ENCODE measurements around the gene KLHL42.

The KLHL42 gene

GRCh38 chr12:27794818-27795584, 15.0 kb downstream of the KLHL42 start:
- no peak for DNase-seq
- H3K27ac ChIP-seq (ENCODE audit: insufficient read depth in 1 of 2, low read depth in 1 of 2, low read length in 2 of 2, poor library complexity in 1 of 2, severe bottlenecking in 2 of 2), result no peak overlapping the region
- no peak overlapping the region for H3K4me3 ChIP-seq (ENCODE audit: control insufficient read depth in 1 of 7, extremely low read depth in 1 of 7, insufficient read depth in 4 of 7, low read depth in 2 of 7, low read length in 6 of 7)
- peaks cover 15 to 80% (median 58%) of the 10 kb centered on the region in 4 experiments for H3K36me3 ChIP-seq (ENCODE audit: control insufficient read depth in 4 of 4, insufficient read depth in 4 of 4, low read length in 3 of 4)
- ChIA-PET CTCF (interaction anchor here (0.7 kb wide), 1 partner anchor 631 kb away, joined by 3 read pairs; no protein-coding TSS in a partner anchor), POLR2A (no interaction called here)
- 100% methylated on average over 2 of the region's 6 CpGs for WGBS (ENCODE audit: insufficient coverage)
- H3K9me3 ChIP-seq (ENCODE audit: control extremely low read depth in 1 of 5, control insufficient read depth in 4 of 5, insufficient read depth in 2 of 5, low read depth in 1 of 5, low read length in 4 of 5), result no peaks in the 10 kb centered on the region
- no peaks in the 10 kb centered on the region for H3K27me3 ChIP-seq (replicated peaks in 2 of 5; ENCODE audit: control insufficient read depth in 4 of 5, insufficient read depth in 5 of 5, low read length in 4 of 5)
- H3K4me1 ChIP-seq (ENCODE audit: control extremely low read depth in 1 of 4, control insufficient read depth in 4 of 4, insufficient read depth in 4 of 4, low read length in 3 of 4), result no peaks in the 10 kb centered on the region

DNA sequence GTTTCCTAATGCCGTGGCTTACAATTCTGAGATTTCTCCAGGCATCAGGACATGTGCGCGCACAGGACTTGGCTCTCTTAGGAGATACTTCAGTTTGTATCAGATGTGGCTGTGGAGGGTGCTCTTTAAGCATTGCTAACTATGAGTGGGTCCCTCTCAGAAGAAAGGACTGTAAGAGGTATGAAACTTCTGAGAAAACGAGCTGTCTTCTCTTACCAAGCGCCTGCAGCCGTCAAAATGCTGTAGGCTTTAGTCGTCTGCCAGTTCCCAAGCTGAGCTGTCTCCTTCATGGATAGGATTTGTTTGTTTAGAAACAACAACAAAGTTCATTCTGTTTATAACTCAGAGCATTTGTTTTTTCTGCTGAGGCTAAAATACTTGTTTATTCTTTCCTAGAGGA, 16.1 kb downstream of the KLHL42 start:
- WGBS (ENCODE audit: insufficient coverage), result 97% methylated on average over 4 of the region's 7 CpGs
- no peak overlapping the region for H3K27ac ChIP-seq (ENCODE audit: insufficient read depth in 1 of 2, low read depth in 1 of 2, low read length in 2 of 2, poor library complexity in 1 of 2, severe bottlenecking in 2 of 2)
- H3K36me3 ChIP-seq (ENCODE audit: control insufficient read depth in 4 of 4, insufficient read depth in 4 of 4, low read length in 3 of 4), result peaks cover 15 to 79% (median 58%) of the 10 kb centered on the region in 4 experiments
- H3K27me3 ChIP-seq (replicated peaks in 2 of 5; ENCODE audit: control insufficient read depth in 4 of 5, insufficient read depth in 5 of 5, low read length in 4 of 5), result no peaks in the 10 kb centered on the region
- POLR2A ChIA-PET, result no interaction called here
- CTCF ChIA-PET, result interaction anchor here (0.7 kb wide), 1 partner anchor 630 kb away, joined by 3 read pairs; no protein-coding TSS in a partner anchor
- no peak overlapping the region for H3K4me3 ChIP-seq (ENCODE audit: control insufficient read depth in 1 of 7, extremely low read depth in 1 of 7, insufficient read depth in 4 of 7, low read depth in 2 of 7, low read length in 6 of 7)
- no peaks in the 10 kb centered on the region for H3K9me3 ChIP-seq (ENCODE audit: control extremely low read depth in 1 of 5, control insufficient read depth in 4 of 5, insufficient read depth in 2 of 5, low read depth in 1 of 5, low read length in 4 of 5)
- no peak for DNase-seq
- H3K4me1 ChIP-seq (ENCODE audit: control extremely low read depth in 1 of 4, control insufficient read depth in 4 of 4, insufficient read depth in 4 of 4, low read length in 3 of 4), result no peaks in the 10 kb centered on the region

DNA sequence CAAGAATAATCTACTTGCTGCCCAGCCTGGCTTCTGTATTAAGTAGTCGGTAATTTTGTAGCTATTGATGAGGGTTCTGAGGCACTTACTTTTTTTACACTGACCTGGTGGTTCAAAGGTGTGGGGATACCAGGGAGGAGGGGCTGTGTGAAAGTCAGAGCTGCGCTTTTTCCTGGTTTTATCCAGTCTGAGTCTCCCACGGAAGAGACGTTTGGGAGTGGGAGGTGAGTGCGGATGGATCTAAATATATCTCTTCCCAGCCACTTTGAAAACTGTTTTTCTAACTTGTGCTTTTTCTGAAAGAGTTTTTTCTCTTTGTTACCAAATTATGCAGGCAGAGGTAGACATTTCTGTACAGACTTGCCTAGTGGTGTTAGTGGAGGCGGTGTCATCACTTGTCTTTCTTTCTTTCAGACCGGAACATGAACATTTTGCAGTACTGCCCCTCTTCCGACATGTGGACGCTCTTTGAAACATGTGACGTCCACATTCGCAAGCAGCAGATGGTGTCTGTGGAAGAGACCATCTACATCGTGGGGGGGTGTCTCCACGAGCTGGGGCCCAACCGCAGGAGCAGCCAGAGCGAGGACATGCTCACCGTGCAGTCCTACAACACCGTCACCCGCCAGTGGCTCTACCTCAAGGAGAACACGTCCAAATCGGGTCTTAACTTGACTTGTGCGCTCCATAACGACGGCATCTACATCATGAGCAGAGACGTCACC, 17.4 kb downstream of the KLHL42 start:
- ChIA-PET CTCF (no interaction called here), POLR2A (interaction anchor here (0.7 kb wide), 1 partner anchor 65 kb away, joined by 3 read pairs; no protein-coding TSS in a partner anchor)
- no peaks in the 10 kb centered on the region for H3K4me1 ChIP-seq (ENCODE audit: control extremely low read depth in 1 of 4, control insufficient read depth in 4 of 4, insufficient read depth in 4 of 4, low read length in 3 of 4)
- peaks cover 15 to 72% (median 47%) of the 10 kb centered on the region in 4 experiments for H3K36me3 ChIP-seq (ENCODE audit: control insufficient read depth in 4 of 4, insufficient read depth in 4 of 4, low read length in 3 of 4)
- no peaks in the 10 kb centered on the region for H3K9me3 ChIP-seq (ENCODE audit: control extremely low read depth in 1 of 5, control insufficient read depth in 4 of 5, insufficient read depth in 2 of 5, low read depth in 1 of 5, low read length in 4 of 5)
- no peaks in the 10 kb centered on the region for H3K27me3 ChIP-seq (replicated peaks in 2 of 5; ENCODE audit: control insufficient read depth in 4 of 5, insufficient read depth in 5 of 5, low read length in 4 of 5)
- DNase-seq, result no peak
- no peak overlapping the region for H3K4me3 ChIP-seq (ENCODE audit: control insufficient read depth in 1 of 7, extremely low read depth in 1 of 7, insufficient read depth in 4 of 7, low read depth in 2 of 7, low read length in 6 of 7)
- WGBS (ENCODE audit: insufficient coverage), result 95% methylated on average over 24 of the region's 24 CpGs
- H3K27ac ChIP-seq (ENCODE audit: insufficient read depth in 1 of 2, low read depth in 1 of 2, low read length in 2 of 2, poor library complexity in 1 of 2, severe bottlenecking in 2 of 2), result no peak overlapping the region

DNA sequence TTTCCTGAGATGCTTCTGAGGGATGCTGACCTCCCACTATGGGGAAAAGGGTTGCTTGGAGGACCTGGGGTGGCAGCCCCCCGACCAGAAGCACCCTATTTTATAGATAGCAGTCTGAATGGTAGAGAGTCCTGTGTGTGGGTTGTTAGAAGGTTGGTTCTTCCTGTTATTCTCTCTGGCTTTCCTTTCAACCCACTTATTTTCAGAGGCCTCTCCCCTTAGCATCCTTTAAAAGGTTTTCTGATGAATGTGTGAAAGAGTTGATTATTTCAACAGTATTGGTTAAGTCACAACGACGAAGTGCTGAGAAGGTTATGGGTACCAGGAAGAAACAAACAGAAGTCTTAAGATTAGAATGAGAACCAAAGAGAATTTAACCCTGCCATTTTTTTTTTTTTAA, 20.8 kb downstream of the KLHL42 start:
- CTCF ChIA-PET, result interaction anchor here (1.2 kb wide), 1 partner anchor 20 kb away, joined by 4 read pairs; no protein-coding TSS in a partner anchor
- Histone ChIP-seq H3K27ac (ENCODE audit: insufficient read depth in 1 of 2, low read depth in 1 of 2, low read length in 2 of 2, poor library complexity in 1 of 2, severe bottlenecking in 2 of 2) (no peak overlapping the region), H3K9me3 (ENCODE audit: control extremely low read depth in 1 of 5, control insufficient read depth in 4 of 5, insufficient read depth in 2 of 5, low read depth in 1 of 5, low read length in 4 of 5) (no peaks in the 10 kb centered on the region), H3K4me3 (ENCODE audit: control insufficient read depth in 1 of 7, extremely low read depth in 1 of 7, insufficient read depth in 4 of 7, low read depth in 2 of 7, low read length in 6 of 7) (no peak overlapping the region), H3K27me3 (replicated peaks in 2 of 5; ENCODE audit: control insufficient read depth in 4 of 5, insufficient read depth in 5 of 5, low read length in 4 of 5) (no peaks in the 10 kb centered on the region), H3K36me3 (ENCODE audit: control insufficient read depth in 4 of 4, insufficient read depth in 4 of 4, low read length in 3 of 4) (peaks cover 10 to 43% (median 25%) of the 10 kb centered on the region in 4 experiments), H3K4me1 (ENCODE audit: control extremely low read depth in 1 of 4, control insufficient read depth in 4 of 4, insufficient read depth in 4 of 4, low read length in 3 of 4) (peaks cover 0 to 10% (median 3%) of the 10 kb centered on the region in 4 experiments)
- 80% methylated on average over 2 of the region's 3 CpGs for WGBS (ENCODE audit: insufficient coverage)
- no peak for DNase-seq
- POLR2A ChIA-PET, result no interaction called here

- WGBS (ENCODE audit: insufficient coverage), result 95% methylated on average over 3 of the region's 5 CpGs
- Histone ChIP-seq H3K4me1 (ENCODE audit: control extremely low read depth in 1 of 4, control insufficient read depth in 4 of 4, insufficient read depth in 4 of 4, low read length in 3 of 4) (peaks cover 0 to 12% (median 3%) of the 10 kb centered on the region in 4 experiments), H3K36me3 (ENCODE audit: control insufficient read depth in 4 of 4, insufficient read depth in 4 of 4, low read length in 3 of 4) (peaks cover 9 to 38% (median 22%) of the 10 kb centered on the region in 4 experiments), H3K4me3 (ENCODE audit: control insufficient read depth in 1 of 7, extremely low read depth in 1 of 7, insufficient read depth in 4 of 7, low read depth in 2 of 7, low read length in 6 of 7) (no peak overlapping the region), H3K9me3 (ENCODE audit: control extremely low read depth in 1 of 5, control insufficient read depth in 4 of 5, insufficient read depth in 2 of 5, low read depth in 1 of 5, low read length in 4 of 5) (no peaks in the 10 kb centered on the region), H3K27ac (ENCODE audit: insufficient read depth in 1 of 2, low read depth in 1 of 2, low read length in 2 of 2, poor library complexity in 1 of 2, severe bottlenecking in 2 of 2) (no peak overlapping the region), H3K27me3 (replicated peaks in 2 of 5; ENCODE audit: control insufficient read depth in 4 of 5, insufficient read depth in 5 of 5, low read length in 4 of 5) (no peaks in the 10 kb centered on the region)
- ChIA-PET POLR2A (no interaction called here), CTCF (interaction anchor here (0.6 to 1.2 kb wide), 2 partner anchors 13 to 21 kb away, joined by 3 read pairs; no protein-coding TSS in a partner anchor)
- DNase-seq, result no peak
These were observed 21.6 kb downstream of the KLHL42 start for GRCh38 chr12:27801630-27802029.

GRCh38 chr12:27802511-27802910, 22.5 kb downstream of the KLHL42 start:
- Histone ChIP-seq H3K4me1 (ENCODE audit: control extremely low read depth in 1 of 4, control insufficient read depth in 4 of 4, insufficient read depth in 4 of 4, low read length in 3 of 4) (peaks cover 5 to 21% (median 9%) of the 10 kb centered on the region in 4 experiments), H3K4me3 (ENCODE audit: control insufficient read depth in 1 of 7, extremely low read depth in 1 of 7, insufficient read depth in 4 of 7, low read depth in 2 of 7, low read length in 6 of 7) (no peak overlapping the region), H3K27me3 (replicated peaks in 2 of 5; ENCODE audit: control insufficient read depth in 4 of 5, insufficient read depth in 5 of 5, low read length in 4 of 5) (no peaks in the 10 kb centered on the region), H3K27ac (ENCODE audit: insufficient read depth in 1 of 2, low read depth in 1 of 2, low read length in 2 of 2, poor library complexity in 1 of 2, severe bottlenecking in 2 of 2) (no peak overlapping the region), H3K9me3 (ENCODE audit: control extremely low read depth in 1 of 5, control insufficient read depth in 4 of 5, insufficient read depth in 2 of 5, low read depth in 1 of 5, low read length in 4 of 5) (no peaks in the 10 kb centered on the region), H3K36me3 (ENCODE audit: control insufficient read depth in 4 of 4, insufficient read depth in 4 of 4, low read length in 3 of 4) (peaks cover 9 to 31% (median 15%) of the 10 kb centered on the region in 4 experiments)
- ChIA-PET CTCF (interaction anchor here (0.7 to 1.2 kb wide), 2 partner anchors 14 to 69 kb away, joined by 3 read pairs; no protein-coding TSS in a partner anchor), POLR2A (interaction anchor here (0.6 kb wide), 1 partner anchor 31 kb away, joined by 3 read pairs; no protein-coding TSS in a partner anchor)
- WGBS (ENCODE audit: insufficient coverage), result 100% methylated on average over 1 of the region's 4 CpGs
- no peak for DNase-seq

Measured in common myeloid progenitor, CD34-positive (primary cell).